Cardiac atrium fibroblast (primary cell): Measurements from ENCODE around the gene KIF25. TPM values are rescaled to one million over a fixed set of nuclear protein-coding genes. Genes with fewer than 3 reads are reported as not detected.

Source experiments
- total RNA-seq: library from RNA; depleted of rRNA; stranded (reverse); fragments of >200 nt; gene quantifications from 2 replicates; pipeline ENCODE4 v1.2.3, GENCODE V29; 2015

KIF25 gene
- total RNA-seq, result not detected in 2 replicates

GRCh38 chr6:167997642-167998041 lies at the start of gene KIF25:
TSS of gene KIF25 (plus strand) at chr6:167997671. CDS start at chr6:168029586, 31,915 bp downstream.

GRCh38 chr6:168078943-168079405 lies 81.5 kb downstream of the KIF25 start, which contains the start of gene FRMD1:
TSS of gene FRMD1 (minus strand) at chr6:168079212. CDS start at chr6:168079094, 118 bp downstream.

Other genes starting within 250 kb of the KIF25 start
- 11.2 and 32.2 TPM in 2 replicates for gene AFDN, start 170.8 kb upstream of the KIF25 start, total RNA-seq
- 0.16 TPM in 1 of 2 replicates, not detected in the other for gene FRMD1, start 81.5 kb downstream of the KIF25 start, total RNA-seq